ENCODE results near the gene EHF.

EHF gene

GRCh38 chr11:34626393-34626792 is 5.5 kb downstream of the EHF start:
- H3K4me3 ChIP-seq, result no peak overlapping the region
- DNase-seq, result no peak
- H3K9me3 ChIP-seq, result no peaks in the 10 kb centered on the region
- TF ChIP-seq, protein P1, sequence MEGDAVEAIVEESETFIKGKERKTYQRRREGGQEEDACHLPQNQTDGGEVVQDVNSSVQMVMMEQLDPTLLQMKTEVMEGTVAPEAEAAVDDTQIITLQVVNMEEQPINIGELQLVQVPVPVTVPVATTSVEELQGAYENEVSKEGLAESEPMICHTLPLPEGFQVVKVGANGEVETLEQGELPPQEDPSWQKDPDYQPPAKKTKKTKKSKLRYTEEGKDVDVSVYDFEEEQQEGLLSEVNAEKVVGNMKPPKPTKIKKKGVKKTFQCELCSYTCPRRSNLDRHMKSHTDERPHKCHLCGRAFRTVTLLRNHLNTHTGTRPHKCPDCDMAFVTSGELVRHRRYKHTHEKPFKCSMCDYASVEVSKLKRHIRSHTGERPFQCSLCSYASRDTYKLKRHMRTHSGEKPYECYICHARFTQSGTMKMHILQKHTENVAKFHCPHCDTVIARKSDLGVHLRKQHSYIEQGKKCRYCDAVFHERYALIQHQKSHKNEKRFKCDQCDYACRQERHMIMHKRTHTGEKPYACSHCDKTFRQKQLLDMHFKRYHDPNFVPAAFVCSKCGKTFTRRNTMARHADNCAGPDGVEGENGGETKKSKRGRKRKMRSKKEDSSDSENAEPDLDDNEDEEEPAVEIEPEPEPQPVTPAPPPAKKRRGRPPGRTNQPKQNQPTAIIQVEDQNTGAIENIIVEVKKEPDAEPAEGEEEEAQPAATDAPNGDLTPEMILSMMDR (IDR thresholded peaks at IDR 0.05), result no peak
- H3K27ac ChIP-seq, result no peak overlapping the region
- no peaks in the 10 kb centered on the region for H3K4me1 ChIP-seq
- H3K27me3 ChIP-seq, result peaks cover 0 to 8% of the 10 kb centered on the region in 2 donors
- intact Hi-C loops (cut with DNase I; ENCODE audit: low total_unique reads), result no loop called here
- H3K36me3 ChIP-seq, result no peaks in the 10 kb centered on the region

DNA sequence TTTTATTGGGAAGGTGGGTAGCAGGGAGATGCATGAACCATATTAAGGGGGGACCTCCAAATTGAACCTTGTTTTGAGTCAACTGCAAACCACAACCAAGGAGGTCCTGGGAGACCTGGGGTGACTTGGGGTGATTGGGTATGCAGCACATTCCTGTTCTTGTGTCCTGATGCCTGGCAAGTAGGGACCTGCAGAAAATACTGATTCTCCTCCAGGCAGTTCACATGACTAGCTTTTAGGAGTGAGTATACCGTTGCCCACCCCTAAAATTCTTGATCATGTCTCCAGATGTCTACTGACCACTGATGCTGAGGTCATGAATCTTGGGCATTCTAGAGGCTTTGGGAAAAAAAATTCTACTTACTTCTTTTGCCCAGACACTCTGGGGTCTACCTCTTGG is 6.3 kb downstream of the EHF start:
- Histone ChIP-seq H3K9me3 (no peaks in the 10 kb centered on the region), H3K4me3 (no peak overlapping the region), H3K27ac (no peak overlapping the region), H3K4me1 (peaks cover 0 to 4% (median 0%) of the 10 kb centered on the region in 4 donors), H3K36me3 (no peaks in the 10 kb centered on the region), H3K27me3 (peaks cover 0 to 8% of the 10 kb centered on the region in 2 donors)
- DNase-seq, result no peak
- TF ChIP-seq, protein P1 (IDR thresholded peaks at IDR 0.05), result no peak
- intact Hi-C loops (cut with DNase I; ENCODE audit: low total_unique reads), result no loop called here

DNA sequence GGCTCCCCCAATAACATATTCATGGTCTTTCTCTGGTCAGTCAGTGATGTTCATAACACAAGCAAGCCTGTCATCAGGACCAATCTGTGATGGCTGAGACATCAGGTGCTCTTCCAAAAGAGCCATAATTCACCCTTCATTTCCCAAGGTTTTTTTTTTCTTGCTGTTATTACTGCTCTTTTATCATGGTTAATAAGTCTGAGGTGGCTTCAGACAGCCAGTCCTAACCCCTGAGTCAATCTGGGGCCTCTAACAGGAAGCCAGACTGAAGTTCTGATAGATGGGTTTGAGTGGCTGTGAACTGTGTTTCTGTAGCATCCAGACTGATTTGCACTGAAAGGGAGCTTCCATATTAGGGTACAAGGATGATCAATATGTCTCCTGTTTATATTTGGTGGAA is 8.8 kb downstream of the EHF start:
- Histone ChIP-seq H3K4me3 (no peak overlapping the region), H3K27ac (no peak overlapping the region)
- TF ChIP-seq, protein P1 (IDR thresholded peaks at IDR 0.05), result no peak

GRCh38 chr11:34630544-34630943 is 9.7 kb downstream of the EHF start:
- intact Hi-C loops (cut with DNase I; ENCODE audit: low total_unique reads), result no loop called here
- peaks cover 0 to 24% (median 2%) of the 10 kb centered on the region in 4 donors for H3K4me1 ChIP-seq
- H3K27me3 ChIP-seq, result peaks cover 0 to 2% of the 10 kb centered on the region in 2 donors
- no peaks in the 10 kb centered on the region for H3K9me3 ChIP-seq
- no peak overlapping the region for H3K4me3 ChIP-seq
- H3K27ac ChIP-seq, result no peak overlapping the region
- no peak for DNase-seq
- no peaks in the 10 kb centered on the region for H3K36me3 ChIP-seq
- TF ChIP-seq, protein P1 (IDR thresholded peaks at IDR 0.05), result no peak

More for the DNA sequence above, 8.8 kb downstream of the EHF start:
- Histone ChIP-seq H3K9me3 (no peaks in the 10 kb centered on the region), H3K4me1 (peaks cover 0 to 24% (median 2%) of the 10 kb centered on the region in 4 donors), H3K36me3 (no peaks in the 10 kb centered on the region), H3K27me3 (peaks cover 0 to 7% of the 10 kb centered on the region in 2 donors)
- DNase-seq, result no peak
- intact Hi-C loops (cut with DNase I; ENCODE audit: low total_unique reads), result no loop called here

GRCh38 chr11:34631297-34631696 is 10.4 kb downstream of the EHF start:
- no peak for DNase-seq
- Histone ChIP-seq H3K27me3 (no peaks in the 10 kb centered on the region), H3K9me3 (no peaks in the 10 kb centered on the region), H3K4me1 (peaks cover 0 to 24% (median 2%) of the 10 kb centered on the region in 4 donors), H3K27ac (no peak overlapping the region), H3K4me3 (no peak overlapping the region), H3K36me3 (no peaks in the 10 kb centered on the region)
- intact Hi-C loops (cut with DNase I; ENCODE audit: low total_unique reads), result no loop called here
- TF ChIP-seq, protein P1 (IDR thresholded peaks at IDR 0.05), result no peak

GRCh38 chr11:34631737-34632104 is 10.8 kb downstream of the EHF start:
- Histone ChIP-seq H3K27me3 (no peaks in the 10 kb centered on the region), H3K4me3 (no peak overlapping the region), H3K36me3 (no peaks in the 10 kb centered on the region), H3K4me1 (peaks cover 0 to 24% (median 2%) of the 10 kb centered on the region in 4 donors), H3K9me3 (no peaks in the 10 kb centered on the region), H3K27ac (no peak overlapping the region)
- no peak for DNase-seq
- TF ChIP-seq, protein P1 (IDR thresholded peaks at IDR 0.05), result no peak
- intact Hi-C loops (cut with DNase I; ENCODE audit: low total_unique reads), result no loop called here

Measured in tibial artery (tissue), 4 donors.